Measurements from ENCODE around the gene SLC31A2. TPM values are rescaled to one million over a fixed set of nuclear protein-coding genes. Genes with fewer than 3 reads are reported as not detected.

SLC31A2 gene
- total RNA-seq, 2 experiments from 2014 or later: 4.8 to 5.4 TPM

- peaks cover 9% of the 10 kb centered on the region for H3K36me3 ChIP-seq (ENCODE audit: insufficient read depth, low read length)
- peak overlapping the region; percentile 66 for H3K27ac Mint-ChIP-seq
Observed at GRCh38 chr9:113154946-113155345, 4.1 kb downstream of the SLC31A2 start.

GRCh38 chr9:113155911-113156588, 5.2 kb downstream of the SLC31A2 start:
- Histone ChIP-seq H3K4me1 (ENCODE audit: insufficient read depth, low read length) (peaks cover 34% of the 10 kb centered on the region), H3K36me3 (ENCODE audit: insufficient read depth, low read length) (peaks cover 16% of the 10 kb centered on the region), H3K27me3 (ENCODE audit: control insufficient read depth in 1 of 2, insufficient read depth in 2 of 2, low read length in 2 of 2) (no peaks in the 10 kb centered on the region), H3K27ac (ENCODE audit: low read depth in 1 of 2, low read length in 2 of 2) (peak overlapping the region in 1 of 2 donors; percentile 46), H3K9me3 (ENCODE audit: control insufficient read depth in 1 of 2, insufficient read depth in 1 of 2, low read length in 2 of 2) (no peaks in the 10 kb centered on the region), H3K4me3 (ENCODE audit: low read length) (no peak overlapping the region)
- intact Hi-C loops (cut with DNase I, micrococcal nuclease): loop anchor here (10.0 kb wide), 2 partner anchors 101 to 249 kb away; partner anchors contain the start of genes ALAD (in 1 of the 2) and ZFP37 (in 1 of the 2)
- peak overlapping the region; percentile 1 for H3K4me3 Mint-ChIP-seq
- peaks cover 54% of the 10 kb centered on the region for H3K4me1 Mint-ChIP-seq (ENCODE audit: low read depth)
- peak; percentile 73 for ATAC-seq (ENCODE audit: poor library complexity)
- ChIA-PET CTCF (no interaction called here), POLR2A (no interaction called here)
- TF ChIP-seq, protein P1, sequence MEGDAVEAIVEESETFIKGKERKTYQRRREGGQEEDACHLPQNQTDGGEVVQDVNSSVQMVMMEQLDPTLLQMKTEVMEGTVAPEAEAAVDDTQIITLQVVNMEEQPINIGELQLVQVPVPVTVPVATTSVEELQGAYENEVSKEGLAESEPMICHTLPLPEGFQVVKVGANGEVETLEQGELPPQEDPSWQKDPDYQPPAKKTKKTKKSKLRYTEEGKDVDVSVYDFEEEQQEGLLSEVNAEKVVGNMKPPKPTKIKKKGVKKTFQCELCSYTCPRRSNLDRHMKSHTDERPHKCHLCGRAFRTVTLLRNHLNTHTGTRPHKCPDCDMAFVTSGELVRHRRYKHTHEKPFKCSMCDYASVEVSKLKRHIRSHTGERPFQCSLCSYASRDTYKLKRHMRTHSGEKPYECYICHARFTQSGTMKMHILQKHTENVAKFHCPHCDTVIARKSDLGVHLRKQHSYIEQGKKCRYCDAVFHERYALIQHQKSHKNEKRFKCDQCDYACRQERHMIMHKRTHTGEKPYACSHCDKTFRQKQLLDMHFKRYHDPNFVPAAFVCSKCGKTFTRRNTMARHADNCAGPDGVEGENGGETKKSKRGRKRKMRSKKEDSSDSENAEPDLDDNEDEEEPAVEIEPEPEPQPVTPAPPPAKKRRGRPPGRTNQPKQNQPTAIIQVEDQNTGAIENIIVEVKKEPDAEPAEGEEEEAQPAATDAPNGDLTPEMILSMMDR (IDR thresholded peaks at IDR 0.05): no peak
- peak in 7 of 14 experiments; percentile 8 to 71 (median 47) for DNase-seq
- H3K36me3 Mint-ChIP-seq (ENCODE audit: low read depth): peaks cover 21% of the 10 kb centered on the region
- H3K27me3 Mint-ChIP-seq: no peaks in the 10 kb centered on the region
- no peaks in the 10 kb centered on the region for H3K9me3 Mint-ChIP-seq
- H3K27ac Mint-ChIP-seq: peak overlapping the region; percentile 66

More at GRCh38 chr9:113154946-113155345, 4.1 kb downstream of the SLC31A2 start:
- Mint-ChIP-seq H3K4me1 (ENCODE audit: low read depth) (peaks cover 61% of the 10 kb centered on the region), H3K36me3 (ENCODE audit: low read depth) (peaks cover 16% of the 10 kb centered on the region), H3K27me3 (no peaks in the 10 kb centered on the region), H3K4me3 (peak overlapping the region; percentile 25), H3K9me3 (no peaks in the 10 kb centered on the region)
- POLR2A ChIA-PET: no interaction called here
- Histone ChIP-seq H3K27me3 (ENCODE audit: control insufficient read depth in 1 of 2, insufficient read depth in 2 of 2, low read length in 2 of 2) (no peaks in the 10 kb centered on the region), H3K4me1 (ENCODE audit: insufficient read depth, low read length) (peaks cover 34% of the 10 kb centered on the region), H3K27ac (ENCODE audit: low read depth in 1 of 2, low read length in 2 of 2) (no peak overlapping the region), H3K9me3 (ENCODE audit: control insufficient read depth in 1 of 2, insufficient read depth in 1 of 2, low read length in 2 of 2) (no peaks in the 10 kb centered on the region), H3K4me3 (ENCODE audit: low read length) (no peak overlapping the region)
- peak in 1 of 14 experiments; percentile 15 for DNase-seq
- TF ChIP-seq, protein P1 (IDR thresholded peaks at IDR 0.05): no peak
- CTCF ChIA-PET: no interaction called here
- intact Hi-C loops (cut with DNase I, micrococcal nuclease): loop anchor here (5.0 to 10.0 kb wide), 3 partner anchors 100 to 257 kb away; partner anchors contain the start of genes ALAD (in 1 of the 2), C9orf43 (in 1 of the 2), POLE3 (in 1 of the 2) and ZFP37 (in 1 of the 2)
- no peak for ATAC-seq (ENCODE audit: poor library complexity)

DNA sequence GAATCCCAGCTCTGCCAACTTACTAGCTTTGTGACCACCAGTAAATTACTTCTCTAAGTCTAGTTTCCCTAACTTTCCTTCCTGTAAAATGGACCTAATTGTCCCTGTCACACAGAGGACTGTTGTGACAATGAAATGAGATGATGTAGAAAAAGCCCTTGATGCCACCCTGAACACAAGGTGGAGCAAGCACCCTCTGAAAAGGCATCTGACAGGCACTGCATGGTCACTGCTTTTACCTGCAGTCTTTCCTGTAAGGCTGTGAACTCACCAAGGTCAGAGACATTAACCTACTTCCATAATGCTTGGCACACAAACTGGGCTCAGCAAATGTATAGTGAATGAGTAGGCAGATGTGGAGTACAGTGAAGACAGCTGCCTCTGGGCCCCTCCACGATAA, 6.1 kb downstream of the SLC31A2 start:
- intact Hi-C loops (cut with DNase I, micrococcal nuclease): loop anchor here (10.0 kb wide), 2 partner anchors 102 to 248 kb away; partner anchors contain the start of genes ALAD (in 1 of the 2) and ZFP37 (in 1 of the 2)
- H3K27me3 Mint-ChIP-seq: no peaks in the 10 kb centered on the region
- H3K36me3 ChIP-seq (ENCODE audit: insufficient read depth, low read length): peaks cover 24% of the 10 kb centered on the region
- TF ChIP-seq, protein P1 (IDR thresholded peaks at IDR 0.05): no peak
- no peak overlapping the region for H3K4me3 Mint-ChIP-seq
- no peaks in the 10 kb centered on the region for H3K27me3 ChIP-seq (ENCODE audit: control insufficient read depth in 1 of 2, insufficient read depth in 2 of 2, low read length in 2 of 2)
- H3K36me3 Mint-ChIP-seq (ENCODE audit: low read depth): peaks cover 26% of the 10 kb centered on the region
- DNase-seq (no peak), ATAC-seq (ENCODE audit: poor library complexity) (no peak)
- no peaks in the 10 kb centered on the region for H3K9me3 ChIP-seq (ENCODE audit: control insufficient read depth in 1 of 2, insufficient read depth in 1 of 2, low read length in 2 of 2)
- peak overlapping the region; percentile 66 for H3K27ac Mint-ChIP-seq
- POLR2A ChIA-PET: no interaction called here
- CTCF ChIA-PET: no interaction called here
- H3K4me3 ChIP-seq (ENCODE audit: low read length): no peak overlapping the region
- H3K4me1 ChIP-seq (ENCODE audit: insufficient read depth, low read length): peaks cover 28% of the 10 kb centered on the region
- H3K4me1 Mint-ChIP-seq (ENCODE audit: low read depth): peaks cover 49% of the 10 kb centered on the region
- no peaks in the 10 kb centered on the region for H3K9me3 Mint-ChIP-seq
- no peak overlapping the region for H3K27ac ChIP-seq (ENCODE audit: low read depth in 1 of 2, low read length in 2 of 2)

All from CD4-positive, alpha-beta T cell (primary cell).